Activated CD8-positive, alpha-beta T cell treated with anti-CD3 and anti-CD28 coated beads for 36 hours (primary cell): Measurements from ENCODE around the gene WDFY2. TPM values are rescaled to one million over a fixed set of nuclear protein-coding genes. Genes with fewer than 3 reads are reported as not detected.

Experiments
- ATAC-seq: fragments of 200-7000 bp; cut with Tn5 transposase; one replicate; pipeline ENCODE4 v1.10.0; 2021; ENCODE audit warnings: mild to moderate bottlenecking, moderate library complexity
- CTCF ChIA-PET: fragments of 350-600 bp; sonication (Branson Sonifier 250); formaldehyde crosslinking; loops from one replicate; lab custom pipeline; 2021; ENCODE audit warnings: antibody characterized with exemption; lab: Charles Lee
- POLR2A ChIA-PET: fragments of 350-600 bp; sonication (Branson Sonifier 250); formaldehyde crosslinking; loops from one replicate; lab custom pipeline; 2021; ENCODE audit warnings: antibody characterized with exemption; lab: Charles Lee
- DNase-seq: peaks from one replicate; pipeline ENCODE4 v3.0.0-alpha.2; 2020
- H3K27ac Mint-ChIP-seq: one replicate; pipeline ENCODE4 v1.8.0; 2021; ENCODE audit warnings: mild to moderate bottlenecking, mixed read lengths
- H3K27me3 Mint-ChIP-seq: one replicate; pipeline ENCODE4 v1.8.0; 2021; ENCODE audit warnings: mixed read lengths
- H3K36me3 Mint-ChIP-seq: one replicate; pipeline ENCODE4 v1.8.0; 2021; ENCODE audit warnings: low read depth, mixed read lengths
- H3K4me1 Mint-ChIP-seq: one replicate; pipeline ENCODE4 v1.8.0; 2021; ENCODE audit warnings: low read depth, mixed read lengths
- H3K4me3 Mint-ChIP-seq: one replicate; pipeline ENCODE4 v1.8.0; 2021; ENCODE audit warnings: mild to moderate bottlenecking, moderate library complexity, mixed read lengths
- H3K9me3 Mint-ChIP-seq: one replicate; pipeline ENCODE4 v1.8.0; 2021; ENCODE audit warnings: mixed read lengths
- intact Hi-C: fragments of 100-400 bp; cut with micrococcal nuclease; formaldehyde crosslinking; loops from one replicate; pipeline ENCODE4 v1.10.0; 2022
- total RNA-seq, 2 experiments: library from RNA; stranded (reverse); gene quantifications; one replicate each; pipeline ENCODE4 v1.2.3, GENCODE V29; 2021
- TF ChIP-seq, protein P1 (sequence below): fragments of 200-600 bp; IDR thresholded peaks from one replicate; pipeline ENCODE4 v1.8.0; 2022; ENCODE audit warnings: antibody characterized with exemption, mild to moderate bottlenecking

WDFY2 gene
- total RNA-seq, 2 experiments from 2014 or later, result 11.2 to 11.6 TPM

DNA sequence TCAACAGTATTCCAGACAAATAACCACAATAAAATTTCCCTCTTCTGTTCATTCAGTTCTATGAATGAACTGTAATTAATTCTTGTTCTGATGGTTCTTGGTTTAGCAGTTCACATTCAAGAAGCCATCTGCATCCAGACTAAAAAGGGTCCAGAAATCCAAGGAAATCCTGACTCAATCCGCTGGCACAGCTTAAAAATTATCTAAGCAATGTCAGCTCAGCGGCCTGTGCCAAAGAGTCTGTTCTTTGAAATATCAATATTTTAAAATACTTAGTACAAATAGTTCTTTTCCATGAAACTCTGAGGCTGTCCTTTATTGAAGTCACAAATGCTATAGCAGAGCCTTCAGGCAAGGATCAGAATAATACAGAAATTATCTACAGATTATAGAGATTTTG lies 162.5 kb downstream of the WDFY2 start:
- Mint-ChIP-seq H3K9me3 (peaks cover 10% of the 10 kb centered on the region), H3K4me1 (no peaks in the 10 kb centered on the region), H3K27me3 (no peaks in the 10 kb centered on the region), H3K4me3 (no peak overlapping the region), H3K27ac (no peak overlapping the region), H3K36me3 (peaks cover 37% of the 10 kb centered on the region)
- no peak for ATAC-seq
- DNase-seq, result no peak
- ChIA-PET POLR2A (no interaction called here), CTCF (interaction anchor here (0.9 to 1.5 kb wide), 2 partner anchors 14 to 113 kb away, joined by 3 read pairs; no protein-coding TSS in a partner anchor)
- TF ChIP-seq, protein P1, sequence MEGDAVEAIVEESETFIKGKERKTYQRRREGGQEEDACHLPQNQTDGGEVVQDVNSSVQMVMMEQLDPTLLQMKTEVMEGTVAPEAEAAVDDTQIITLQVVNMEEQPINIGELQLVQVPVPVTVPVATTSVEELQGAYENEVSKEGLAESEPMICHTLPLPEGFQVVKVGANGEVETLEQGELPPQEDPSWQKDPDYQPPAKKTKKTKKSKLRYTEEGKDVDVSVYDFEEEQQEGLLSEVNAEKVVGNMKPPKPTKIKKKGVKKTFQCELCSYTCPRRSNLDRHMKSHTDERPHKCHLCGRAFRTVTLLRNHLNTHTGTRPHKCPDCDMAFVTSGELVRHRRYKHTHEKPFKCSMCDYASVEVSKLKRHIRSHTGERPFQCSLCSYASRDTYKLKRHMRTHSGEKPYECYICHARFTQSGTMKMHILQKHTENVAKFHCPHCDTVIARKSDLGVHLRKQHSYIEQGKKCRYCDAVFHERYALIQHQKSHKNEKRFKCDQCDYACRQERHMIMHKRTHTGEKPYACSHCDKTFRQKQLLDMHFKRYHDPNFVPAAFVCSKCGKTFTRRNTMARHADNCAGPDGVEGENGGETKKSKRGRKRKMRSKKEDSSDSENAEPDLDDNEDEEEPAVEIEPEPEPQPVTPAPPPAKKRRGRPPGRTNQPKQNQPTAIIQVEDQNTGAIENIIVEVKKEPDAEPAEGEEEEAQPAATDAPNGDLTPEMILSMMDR, result no peak
- intact Hi-C loops, result no loop called here

DNA sequence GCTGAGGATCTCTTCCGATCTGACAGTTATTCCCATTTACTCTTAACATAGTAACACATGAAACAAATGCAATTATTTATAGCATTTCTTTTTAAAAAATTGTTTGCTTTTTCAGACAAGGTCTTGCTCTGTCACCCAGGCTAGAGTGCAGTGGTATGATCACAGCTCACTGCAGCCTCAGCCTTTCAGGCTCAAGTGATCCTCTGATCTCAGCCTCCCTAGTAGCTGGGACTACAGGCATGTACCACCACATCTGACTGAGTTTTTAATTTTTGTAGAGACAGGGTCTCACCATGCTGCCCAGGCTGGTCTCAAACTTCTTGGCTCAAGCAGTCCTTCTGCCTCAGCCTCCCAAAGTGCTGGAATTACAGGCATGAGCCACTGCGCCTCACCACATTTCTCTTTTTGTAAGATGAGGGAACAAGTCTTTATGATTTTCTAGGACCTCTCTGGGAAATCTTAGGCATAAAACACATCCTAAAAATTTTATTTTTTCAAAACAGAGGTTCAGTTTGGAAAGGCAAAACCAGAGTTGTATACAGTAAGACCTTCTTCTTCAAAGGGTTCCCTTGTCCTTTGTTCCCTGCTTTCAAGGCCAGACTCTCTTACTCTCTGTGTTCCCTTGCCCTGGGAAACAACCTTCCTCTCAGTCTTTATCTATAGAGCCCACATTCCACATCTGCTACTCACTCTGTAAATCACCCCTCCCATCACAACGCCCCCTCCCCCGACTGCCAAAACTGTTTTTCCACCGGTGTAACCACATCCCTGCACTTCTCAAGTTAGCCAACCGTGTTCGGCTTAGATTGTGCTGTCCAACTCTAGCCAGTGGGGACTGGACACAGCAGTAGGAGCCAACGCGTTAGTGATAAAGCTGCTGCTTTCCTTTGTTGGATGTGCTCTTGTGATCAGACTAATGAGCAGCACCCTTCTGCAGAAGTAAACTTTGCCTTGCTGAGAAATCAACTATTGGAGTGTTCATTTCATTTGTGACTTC lies 163.5 kb downstream of the WDFY2 start:
- Mint-ChIP-seq H3K36me3 (peaks cover 38% of the 10 kb centered on the region), H3K27ac (no peak overlapping the region), H3K4me1 (no peaks in the 10 kb centered on the region), H3K4me3 (no peak overlapping the region), H3K9me3 (peaks cover 10% of the 10 kb centered on the region), H3K27me3 (no peaks in the 10 kb centered on the region)
- POLR2A ChIA-PET, result no interaction called here
- CTCF ChIA-PET, result interaction anchor here (1.5 kb wide), 2 partner anchors 16 to 114 kb away, joined by 3 to 6 read pairs; no protein-coding TSS in a partner anchor
- DNase-seq (no peak), ATAC-seq (no peak)
- intact Hi-C loops, result no loop called here
- TF ChIP-seq, protein P1, result no peak

DNA sequence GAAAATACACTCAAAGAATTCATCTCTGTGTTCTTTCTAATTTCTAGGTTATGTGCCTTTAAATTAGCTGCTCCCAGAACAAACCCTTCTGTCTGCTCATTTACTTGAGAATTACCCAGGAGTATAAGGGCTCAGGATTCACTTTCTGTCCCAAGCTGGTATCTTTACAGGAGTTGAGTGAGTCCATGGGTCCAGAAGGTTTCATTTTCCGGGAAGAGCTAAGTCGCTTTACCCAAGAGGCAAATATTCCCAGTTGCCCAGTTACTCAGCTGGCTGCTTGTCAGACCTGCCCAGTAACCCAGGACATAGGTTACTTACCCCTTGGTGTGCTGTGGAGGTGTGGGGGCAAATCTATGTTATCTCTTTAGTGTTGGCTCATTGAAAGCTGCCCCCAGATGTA lies 172.4 kb downstream of the WDFY2 start:
- H3K9me3 Mint-ChIP-seq, result no peaks in the 10 kb centered on the region
- CTCF ChIA-PET, result interaction anchor here (1.2 to 1.3 kb wide), 2 partner anchors 41 to 171 kb away, joined by 3 read pairs; no protein-coding TSS in a partner anchor
- POLR2A ChIA-PET, result no interaction called here
- intact Hi-C loops, result no loop called here
- H3K27me3 Mint-ChIP-seq, result no peaks in the 10 kb centered on the region
- no peaks in the 10 kb centered on the region for H3K4me1 Mint-ChIP-seq
- DNase-seq, result no peak
- H3K27ac Mint-ChIP-seq, result no peak overlapping the region
- H3K36me3 Mint-ChIP-seq, result peaks cover 12% of the 10 kb centered on the region
- no peak overlapping the region for H3K4me3 Mint-ChIP-seq
- ATAC-seq, result no peak
- TF ChIP-seq, protein P1, result no peak

DNA sequence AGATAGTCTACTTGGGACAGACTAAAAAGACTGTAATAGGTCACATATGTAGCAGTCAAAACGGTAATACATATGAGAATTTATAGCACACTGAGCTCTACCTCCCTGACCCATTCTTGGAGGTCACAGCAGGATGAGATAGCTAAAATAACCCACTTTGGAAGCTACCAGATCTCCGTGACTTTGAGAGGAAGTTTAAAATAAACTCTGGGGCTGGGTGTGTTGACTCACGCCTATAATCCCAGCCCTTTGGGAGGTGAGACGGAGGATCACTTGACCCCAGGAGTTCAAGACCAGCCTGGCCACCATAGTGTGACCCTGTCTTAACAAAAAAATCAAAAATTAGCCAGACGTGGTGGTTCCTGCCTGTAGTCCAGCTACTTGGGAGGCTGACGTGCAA lies 174.4 kb downstream of the WDFY2 start:
- Mint-ChIP-seq H3K4me1 (peaks cover 13% of the 10 kb centered on the region), H3K9me3 (no peaks in the 10 kb centered on the region), H3K27ac (no peak overlapping the region), H3K36me3 (peaks cover 7% of the 10 kb centered on the region), H3K4me3 (no peak overlapping the region), H3K27me3 (no peaks in the 10 kb centered on the region)
- ChIA-PET POLR2A (no interaction called here), CTCF (interaction anchor here (0.8 to 2.1 kb wide), 5 partner anchors 18 to 472 kb away, joined by 3 to 5 read pairs (median 3); no protein-coding TSS in a partner anchor)
- DNase-seq (no peak), ATAC-seq (no peak)
- intact Hi-C loops, result no loop called here
- TF ChIP-seq, protein P1, result no peak

DNA sequence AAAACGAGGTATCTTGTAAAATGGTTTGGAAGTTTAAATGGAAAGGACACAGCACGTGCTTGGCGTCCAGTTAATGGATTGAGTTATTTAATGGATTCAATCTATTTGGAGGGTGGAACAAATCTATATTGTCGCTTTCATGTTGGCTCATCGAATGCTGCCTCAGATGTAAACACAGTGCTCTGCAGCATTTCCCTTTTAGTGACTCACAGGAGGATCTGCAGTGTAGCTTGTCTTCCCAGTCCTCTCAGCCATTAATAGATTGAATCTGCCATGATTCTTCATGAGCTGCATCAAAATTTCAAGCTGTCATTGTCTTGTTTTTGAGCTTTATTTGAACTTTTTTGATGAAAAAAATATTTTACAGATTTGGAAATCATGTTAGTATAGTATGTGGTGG lies 175.0 kb downstream of the WDFY2 start:
- TF ChIP-seq, protein P1, result no peak
- no peak overlapping the region for H3K27ac Mint-ChIP-seq
- H3K4me1 Mint-ChIP-seq, result peaks cover 19% of the 10 kb centered on the region
- intact Hi-C loops, result no loop called here
- ATAC-seq (no peak), DNase-seq (no peak)
- peaks cover 7% of the 10 kb centered on the region for H3K36me3 Mint-ChIP-seq
- POLR2A ChIA-PET, result no interaction called here
- no peaks in the 10 kb centered on the region for H3K27me3 Mint-ChIP-seq
- H3K9me3 Mint-ChIP-seq, result no peaks in the 10 kb centered on the region
- no peak overlapping the region for H3K4me3 Mint-ChIP-seq
- CTCF ChIA-PET, result interaction anchor here (1.6 to 2.1 kb wide), 2 partner anchors 38 to 473 kb away, joined by 4 to 5 read pairs; no protein-coding TSS in a partner anchor
